Head of caudate nucleus (tissue), 42 donors: ENCODE data around the gene OSBPL5.

ENCODE experiments used
- DNase-seq, 42 donors: peaks; one replicate each; pipeline versions ENCODE4 v3.0.0 to v3.0.0-alpha.2; 2020 to 2021; ENCODE audit warnings: mixed read lengths in 7 of 42
- intact Hi-C: fragments of 100-400 bp; cut with DNase I; formaldehyde crosslinking; loops from one replicate; pipeline ENCODE4 v1.15.0; 2022

Gene OSBPL5

DNA sequence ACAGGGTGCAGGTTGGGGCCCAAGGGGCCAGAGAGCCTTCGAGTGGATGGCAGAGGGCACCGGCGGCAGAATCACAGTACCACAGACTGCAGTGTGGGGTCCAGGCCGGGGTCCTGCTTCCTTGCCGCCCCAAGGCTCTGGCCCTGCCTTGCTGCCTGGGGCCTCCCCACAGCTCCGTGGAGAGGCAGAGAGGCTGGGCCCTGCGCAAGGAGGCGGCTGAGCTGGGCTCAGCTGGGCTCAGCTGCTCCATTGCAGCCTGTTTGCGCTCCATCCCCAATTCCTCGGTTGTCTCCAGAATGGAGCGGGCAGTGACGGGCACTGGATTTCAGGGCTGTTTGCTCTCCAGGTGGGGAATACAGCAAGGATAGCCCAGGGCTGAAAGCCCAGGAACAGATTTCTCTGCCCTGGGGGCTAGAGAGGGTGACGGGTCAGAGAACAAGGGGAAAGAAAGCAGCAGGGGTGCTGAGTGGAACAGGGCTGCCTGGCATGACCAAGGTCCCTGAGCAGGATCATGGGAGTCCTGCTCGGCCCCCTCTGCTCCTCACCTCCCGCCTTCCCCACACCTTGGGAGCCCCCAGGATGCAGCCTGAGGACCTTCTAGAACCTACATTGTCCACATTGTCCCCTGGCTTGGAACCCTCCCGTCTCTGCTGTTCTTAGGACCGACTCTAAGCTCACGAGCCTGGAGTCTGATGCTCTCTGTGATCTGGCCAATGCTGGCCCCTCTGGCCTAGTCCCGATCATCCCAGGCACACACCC lies 34.6 kb upstream of the OSBPL5 start:
- DNase-seq = peak in 6 of 42 donors; percentile 1 to 25 (median 6)
- intact Hi-C loops = no loop called here

- intact Hi-C loops = no loop called here
- DNase-seq = peak in 3 of 42 donors; percentile 1 to 6 (median 2)
Measured at GRCh38 chr11:3198815-3199214, 33.7 kb upstream of the OSBPL5 start.

GRCh38 chr11:3197878-3198528 lies 32.9 kb upstream of the OSBPL5 start:
- intact Hi-C loops = no loop called here
- peak in 4 of 42 donors; percentile 1 to 32 (median 3) for DNase-seq

DNA sequence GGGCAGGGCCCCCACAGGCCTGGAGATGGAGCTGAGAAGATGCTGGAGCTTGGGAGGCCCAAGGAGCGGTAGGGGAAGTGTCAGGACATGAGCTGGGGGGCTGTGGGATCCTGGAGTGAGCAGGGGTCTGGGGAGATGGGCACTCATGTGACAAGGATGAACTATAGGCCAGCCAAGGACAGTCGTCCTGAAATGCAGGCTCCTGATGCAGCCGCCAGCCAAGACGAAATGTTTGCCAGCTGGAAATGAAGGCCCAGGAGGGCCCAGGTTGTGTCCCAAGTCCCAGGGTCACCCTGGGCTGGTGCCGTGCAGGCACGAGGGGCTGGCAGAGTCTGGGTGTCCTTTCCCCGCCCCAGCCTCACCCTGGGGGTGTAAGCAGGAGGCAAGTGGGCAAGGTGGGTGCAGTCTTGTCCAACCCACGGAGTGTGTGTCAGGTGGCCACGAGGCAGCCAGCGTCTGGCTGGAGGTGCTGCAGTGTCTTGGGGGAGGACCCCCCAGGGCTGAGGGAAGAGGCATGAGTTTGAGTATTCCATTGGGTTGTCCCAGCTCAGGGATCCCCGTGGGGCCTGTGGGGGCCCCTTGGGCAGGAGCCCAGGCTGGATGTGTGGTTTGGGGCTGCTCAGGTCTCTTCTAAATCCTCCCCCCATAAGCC lies 32.1 kb upstream of the OSBPL5 start:
- peak in 9 of 42 donors; percentile 2 to 29 (median 9) for DNase-seq

GRCh38 chr11:3196161-3197043 lies 31.3 kb upstream of the OSBPL5 start:
- intact Hi-C loops = no loop called here
- DNase-seq = peak in 8 of 42 donors; percentile 1 to 25 (median 6)

More for the DNA sequence above, 32.1 kb upstream of the OSBPL5 start:
- intact Hi-C loops = no loop called here

- DNase-seq = peak in 8 of 42 donors; percentile 2 to 35 (median 8)
Measured at GRCh38 chr11:3195251-3196160, 30.4 kb upstream of the OSBPL5 start.

DNA sequence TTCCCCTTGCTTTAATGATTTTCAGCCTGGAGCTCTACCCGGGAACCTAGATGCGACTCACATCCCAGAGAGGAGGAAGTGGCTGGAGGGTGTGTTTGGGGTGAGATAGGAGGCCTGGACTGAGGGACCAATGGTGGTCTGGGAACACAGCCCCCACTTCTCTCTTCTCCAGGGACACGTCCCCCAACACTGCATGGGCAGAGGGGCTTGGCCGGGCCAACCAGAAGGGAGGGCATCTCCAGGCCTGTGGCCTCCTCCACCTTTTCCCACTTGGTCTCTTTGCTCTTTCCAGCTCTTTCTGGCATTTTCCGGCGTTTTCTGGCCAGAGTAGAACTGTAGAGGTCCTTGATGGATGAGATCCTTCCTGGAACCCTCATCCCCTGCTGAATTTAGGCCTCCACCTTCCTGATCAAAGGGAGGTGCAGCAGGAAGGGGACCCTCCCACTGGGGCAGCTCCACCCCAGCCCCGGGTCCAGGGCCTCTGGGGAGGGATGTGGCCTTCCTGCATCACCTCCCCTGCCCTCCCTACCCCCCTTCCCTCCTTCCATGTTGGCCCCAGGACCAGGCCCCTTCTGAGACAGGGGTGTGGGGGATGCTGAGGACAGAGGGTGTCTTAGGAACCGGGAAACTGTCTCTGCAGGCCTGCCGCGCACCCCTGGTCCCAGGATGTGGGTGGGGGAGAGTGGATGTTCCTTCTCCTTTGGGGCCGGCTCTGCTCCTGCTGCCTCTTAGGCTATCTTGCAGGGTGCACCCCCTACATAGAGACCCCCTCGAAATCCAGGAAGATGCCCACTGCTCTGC lies 29.1 kb upstream of the OSBPL5 start:
- intact Hi-C loops = no loop called here

More at GRCh38 chr11:3195251-3196160, 30.4 kb upstream of the OSBPL5 start:
- intact Hi-C loops = no loop called here

DNA sequence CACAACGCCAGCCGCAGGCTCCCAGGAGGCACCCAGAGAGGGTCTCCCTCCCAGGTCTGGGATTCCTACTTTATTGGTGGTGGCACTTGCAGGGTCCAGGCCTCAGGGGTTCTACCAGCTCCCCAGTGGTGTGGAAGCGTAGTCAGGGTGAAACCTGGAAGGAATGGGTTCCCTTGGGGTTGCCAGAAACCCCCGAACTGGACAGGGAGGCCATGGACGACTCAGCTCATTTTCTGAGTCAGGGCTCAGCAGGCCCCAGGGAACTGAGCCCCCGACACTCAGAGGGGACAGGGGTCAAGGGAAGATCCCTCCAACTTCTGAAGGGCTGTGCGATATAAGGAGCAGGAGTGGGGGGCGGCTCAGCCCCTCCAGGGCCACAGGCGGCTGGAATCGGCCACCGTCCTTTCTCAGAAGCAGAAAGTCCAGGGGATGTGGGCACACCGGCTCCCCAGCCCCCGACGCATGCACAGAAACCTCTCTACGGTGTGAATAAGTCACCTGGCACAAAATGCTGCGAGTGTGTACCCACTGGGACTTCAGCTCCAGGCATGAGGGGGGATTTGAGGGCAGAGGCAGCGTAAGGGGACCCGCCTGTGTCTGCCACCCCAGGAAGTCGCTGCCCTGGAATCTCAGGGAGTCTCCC lies 28.4 kb upstream of the OSBPL5 start:
- intact Hi-C loops = no loop called here
- peak in 5 of 42 donors; percentile 0 to 15 (median 4) for DNase-seq

More for the DNA sequence above, 29.1 kb upstream of the OSBPL5 start:
- DNase-seq = peak in 5 of 42 donors; percentile 4 to 22 (median 9)

DNA sequence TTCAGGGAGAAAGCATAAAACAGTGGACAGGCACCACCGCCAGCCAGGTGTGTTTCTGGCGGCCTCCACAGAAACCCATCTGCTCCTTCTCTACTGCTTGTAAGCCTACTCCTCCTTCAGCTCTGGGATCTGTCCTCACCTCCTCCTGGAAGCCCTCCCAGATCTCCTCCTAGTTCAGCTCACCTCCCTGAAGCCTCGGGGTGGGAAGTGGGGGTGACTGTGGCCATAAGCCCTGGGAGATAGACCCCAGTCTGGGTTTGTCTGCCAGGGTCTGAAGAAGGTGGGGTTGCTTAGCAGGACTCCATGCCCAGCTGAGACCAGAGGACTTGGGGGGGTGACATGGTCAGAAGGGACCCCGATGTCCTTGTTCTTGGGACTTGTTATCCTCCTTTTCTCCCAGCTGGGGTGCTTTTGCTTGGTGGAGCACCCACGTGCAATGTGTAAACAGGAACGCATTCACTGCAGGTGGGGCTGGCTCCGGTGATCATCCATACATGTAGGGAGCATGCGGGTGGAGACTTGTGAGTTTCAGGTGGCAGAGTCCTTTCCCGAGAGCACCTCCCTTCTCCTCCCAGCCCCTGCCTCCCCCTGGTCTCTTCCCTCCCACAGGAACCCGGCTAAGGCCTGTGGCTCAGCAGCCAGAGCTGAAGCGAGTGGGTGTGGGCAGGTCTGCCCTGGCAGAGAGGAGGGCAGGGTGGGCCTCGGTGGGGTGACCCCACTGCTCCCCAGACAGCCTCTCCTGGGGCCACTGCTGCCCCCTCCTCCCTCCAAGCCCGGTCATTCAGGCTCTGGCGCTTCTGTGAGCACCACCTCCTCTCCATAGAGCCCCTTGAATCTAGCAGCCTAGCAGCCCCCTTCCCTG lies 27.6 kb upstream of the OSBPL5 start:
- intact Hi-C loops = no loop called here
- peak in 7 of 42 donors; percentile 2 to 16 (median 8) for DNase-seq

- intact Hi-C loops = no loop called here
- DNase-seq = peak in 6 of 42 donors; percentile 0 to 22 (median 2)
Measured at GRCh38 chr11:3191586-3192324, 26.6 kb upstream of the OSBPL5 start.

- peak in 6 of 42 donors; percentile 1 to 27 (median 5) for DNase-seq
- intact Hi-C loops = no loop called here
Measured at GRCh38 chr11:3190600-3190999, 25.5 kb upstream of the OSBPL5 start.

GRCh38 chr11:3189886-3190583 lies 24.9 kb upstream of the OSBPL5 start:
- intact Hi-C loops = no loop called here
- peak in 5 of 42 donors; percentile 0 to 19 (median 5) for DNase-seq

DNA sequence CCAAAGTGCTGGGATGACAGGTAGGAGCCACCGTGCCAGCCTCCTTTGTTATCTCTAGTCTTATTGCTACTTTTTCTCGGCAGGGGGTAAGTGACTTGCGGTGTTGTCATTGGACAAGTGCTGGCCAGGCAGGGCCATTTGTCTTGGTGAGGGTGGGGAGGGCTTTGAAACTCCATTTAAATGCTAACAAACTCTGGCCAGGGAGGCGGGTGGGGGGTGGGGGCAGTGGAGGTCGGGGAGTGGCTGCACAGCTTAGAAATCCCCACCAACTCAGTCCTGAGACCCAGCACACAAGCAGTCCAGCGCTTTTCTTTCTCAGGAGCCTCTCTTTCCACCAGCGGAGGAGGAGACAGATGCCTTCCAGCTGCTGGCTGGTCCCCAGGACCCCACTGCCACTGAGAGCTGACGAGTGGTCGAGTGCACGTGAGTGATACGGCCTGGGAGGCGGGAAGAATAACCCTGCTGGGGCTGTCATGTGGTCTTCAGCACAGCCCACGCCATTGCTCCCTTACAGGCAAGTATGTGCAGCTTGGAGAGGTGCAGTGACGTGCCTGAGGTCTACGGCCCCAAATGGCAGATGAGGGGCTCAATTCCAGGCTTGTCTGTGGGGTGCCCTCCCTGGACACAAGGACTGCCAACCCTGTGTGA lies 24.2 kb upstream of the OSBPL5 start:
- intact Hi-C loops = no loop called here

More for the DNA sequence above, 24.2 kb upstream of the OSBPL5 start:
- DNase-seq = peak in 4 of 42 donors; percentile 3 to 18 (median 4)
